GM18519 (cell line): ENCODE results near the gene CAPRIN2.

Source experiments
- ATAC-seq: cut with Tn5 transposase; IDR thresholded peaks from one replicate; pipeline ENCODE4 v1.9.1; 2021; ENCODE audit warnings: mild to moderate bottlenecking, moderate library complexity; ENCODE audit not compliant: unreplicated experiment, low FRiP score

Gene CAPRIN2

GRCh38 chr12:30754750-30755394 is at the start of gene CAPRIN2:
TSS of gene CAPRIN2 (minus strand) at chr12:30754951. CDS start at chr12:30753520, 1,431 bp downstream.
- ATAC-seq = peak; percentile 90

DNA sequence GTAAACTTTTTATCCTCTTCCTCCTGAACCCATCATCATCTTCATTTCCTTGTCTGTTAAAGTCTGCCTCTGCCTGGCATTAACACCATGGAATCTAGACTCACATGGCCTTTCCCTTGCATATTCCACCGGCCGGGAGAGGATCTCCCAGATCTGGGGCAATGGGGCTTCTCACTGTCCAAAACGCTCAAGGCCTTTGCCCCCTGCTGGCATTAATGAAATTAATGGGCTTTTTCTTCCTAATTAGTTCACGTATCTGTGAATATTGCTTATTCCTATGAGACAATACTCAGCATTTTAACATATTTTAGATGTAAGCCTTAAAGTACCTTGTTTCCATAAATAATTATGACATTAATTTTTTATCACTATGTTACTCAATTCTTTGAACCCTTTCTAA is 42.9 kb upstream of the CAPRIN2 start:
- ATAC-seq = no peak

DNA sequence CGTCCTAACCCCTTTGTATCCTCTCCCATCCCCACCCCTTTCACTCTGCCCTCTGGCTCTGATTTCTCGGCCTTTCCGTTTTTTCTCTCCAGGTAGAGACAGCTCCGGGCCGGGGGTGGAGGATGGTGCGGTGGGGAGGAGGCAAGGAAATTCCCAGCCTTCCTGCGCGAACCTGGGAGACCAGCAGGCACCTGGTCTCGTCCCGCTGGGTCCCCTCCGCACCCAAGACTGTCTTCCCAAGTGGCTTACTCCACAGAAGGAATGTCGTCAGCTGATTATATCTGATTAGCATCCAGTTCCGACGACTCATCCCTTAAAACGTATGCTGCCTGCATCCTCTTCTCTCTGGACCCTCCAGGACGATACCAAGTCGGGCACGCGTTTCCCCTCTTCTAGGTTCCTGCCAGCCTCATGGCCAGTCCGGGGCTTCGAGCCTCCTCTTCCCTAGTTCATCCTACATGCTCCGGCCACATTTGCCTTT is 42.2 kb upstream of the CAPRIN2 start:
- ATAC-seq = no peak

DNA sequence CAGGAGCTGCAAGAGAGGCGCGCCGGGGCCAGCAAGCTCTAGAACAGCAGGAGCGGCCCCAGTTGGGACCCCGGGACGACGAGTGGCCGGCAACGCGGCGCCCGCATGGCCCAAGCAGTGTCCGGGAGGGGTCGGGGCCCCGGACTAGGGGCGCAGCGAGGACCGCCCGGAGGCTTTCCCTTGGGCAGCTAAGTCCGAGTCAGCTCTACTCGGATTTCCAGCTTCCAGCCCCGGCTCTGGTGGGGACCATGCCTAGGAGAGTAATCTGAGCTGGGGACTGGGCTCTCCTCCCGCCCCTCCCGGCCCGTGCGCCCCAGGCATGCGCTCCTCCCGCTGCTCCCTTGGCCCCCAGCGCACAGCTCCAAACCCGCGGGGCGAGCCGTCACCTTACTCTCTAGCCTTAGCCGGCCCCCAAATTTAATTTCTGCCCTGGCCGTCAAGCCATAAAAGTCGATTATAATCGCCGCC is 41.6 kb upstream of the CAPRIN2 start:
- ATAC-seq = no peak

DNA sequence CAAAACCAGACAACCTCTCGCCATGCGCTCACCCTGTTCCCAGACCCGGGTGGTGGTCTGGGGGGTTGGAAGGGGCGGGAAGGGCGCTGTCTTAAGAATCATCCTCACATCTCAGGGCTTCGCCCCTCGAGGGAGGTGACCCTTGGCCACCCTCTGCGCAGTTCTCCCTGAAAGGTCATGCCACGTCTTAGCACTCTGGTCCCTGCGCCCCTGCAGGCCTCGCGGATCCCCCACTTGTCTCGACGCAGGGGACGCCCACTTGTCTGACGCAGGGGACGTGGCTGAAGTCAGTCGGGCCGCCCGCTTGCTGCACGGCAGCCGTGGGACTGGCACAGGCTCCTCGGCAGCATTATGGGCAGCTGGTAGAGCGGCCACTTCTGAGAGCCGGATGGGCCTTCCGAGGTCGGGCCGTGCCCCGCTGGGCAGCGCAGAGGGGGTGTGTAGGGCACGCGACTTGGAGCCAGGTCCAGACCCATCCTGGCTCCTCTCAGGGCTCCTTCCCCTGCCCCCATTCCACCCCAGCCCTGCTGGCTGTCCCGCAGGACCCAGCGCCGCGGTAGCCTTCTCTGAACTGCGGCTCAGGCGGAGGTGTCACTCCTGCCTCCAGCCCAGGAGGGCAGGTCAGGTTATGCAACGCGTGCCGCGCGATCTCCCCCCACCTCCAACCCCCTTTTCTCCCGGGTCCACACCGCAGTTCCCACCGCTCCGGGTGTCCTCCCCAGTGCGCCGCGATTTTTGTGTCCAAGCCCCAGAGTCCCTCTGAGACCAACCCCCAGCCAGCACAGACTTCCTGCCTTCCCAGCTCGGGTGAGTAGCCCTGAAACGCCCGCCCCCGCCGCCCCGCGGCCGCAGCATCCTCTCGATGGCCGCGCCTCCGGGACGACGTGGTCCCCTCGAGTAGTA is 40.9 kb upstream of the CAPRIN2 start:
- ATAC-seq = peak; percentile 70

- ATAC-seq = no peak
Observed at GRCh38 chr12:30794591-30795409, 40.0 kb upstream of the CAPRIN2 start.

DNA sequence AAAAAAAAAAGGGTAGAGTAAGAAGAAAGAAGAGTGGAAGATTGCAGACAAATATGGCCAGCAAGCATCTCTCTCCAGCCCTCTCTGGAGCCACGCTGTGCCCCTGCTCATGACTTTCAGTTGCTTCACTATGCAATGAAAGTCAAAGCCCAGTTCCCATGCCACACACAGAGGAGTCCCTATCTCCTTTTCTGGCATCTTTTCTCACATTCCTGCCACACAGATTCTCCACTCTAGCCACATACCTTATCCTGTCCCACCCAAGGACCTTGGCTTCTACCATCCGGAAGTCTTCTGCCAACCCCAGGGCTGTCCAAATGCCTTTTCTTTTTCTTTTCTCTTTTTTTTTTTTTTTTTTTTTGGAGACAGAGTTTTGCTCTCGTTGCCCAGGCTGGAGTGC is 39.3 kb upstream of the CAPRIN2 start:
- no peak for ATAC-seq

DNA sequence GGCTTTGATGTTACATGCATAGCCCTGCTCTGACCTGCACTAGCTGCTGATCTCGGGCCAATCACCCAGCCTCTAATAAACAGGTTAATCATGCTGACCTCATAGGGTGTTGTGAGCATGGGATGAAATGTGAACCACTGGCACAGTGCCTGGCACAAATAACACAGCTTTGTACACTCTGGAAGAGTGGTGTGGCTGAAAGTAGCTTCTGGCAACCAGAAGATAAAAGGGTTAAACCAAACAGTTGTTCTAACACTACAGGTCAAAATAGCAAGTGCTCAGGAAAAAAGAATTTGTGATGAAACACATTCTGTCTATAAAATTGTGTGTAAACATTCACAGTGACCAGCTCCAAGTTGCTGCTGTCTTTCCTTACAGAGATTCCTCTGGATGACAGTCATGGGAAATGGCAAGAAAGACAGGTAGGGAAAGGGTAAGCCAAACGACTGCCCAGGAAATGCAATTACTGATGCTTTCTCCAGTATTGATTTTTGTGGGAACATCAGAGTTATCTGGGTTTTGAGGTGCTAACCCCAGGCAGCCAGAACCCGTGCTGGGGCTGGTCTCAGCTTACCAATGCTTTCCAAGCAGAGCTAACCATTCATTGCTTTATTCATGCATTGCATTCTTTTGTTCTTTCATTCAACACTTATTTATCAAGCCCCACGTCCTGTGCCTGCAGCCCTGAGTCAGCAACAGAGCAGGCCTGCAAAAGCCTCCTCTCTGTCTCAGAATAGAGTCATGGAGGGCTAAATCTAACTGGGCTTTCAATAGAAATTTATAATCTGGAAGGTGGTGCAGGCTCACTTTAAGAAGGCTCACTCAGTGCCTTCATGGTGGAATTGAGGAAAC is 38.1 kb upstream of the CAPRIN2 start:
- ATAC-seq = no peak

- ATAC-seq = no peak
Observed at GRCh38 chr12:30792085-30792484, 37.3 kb upstream of the CAPRIN2 start.

DNA sequence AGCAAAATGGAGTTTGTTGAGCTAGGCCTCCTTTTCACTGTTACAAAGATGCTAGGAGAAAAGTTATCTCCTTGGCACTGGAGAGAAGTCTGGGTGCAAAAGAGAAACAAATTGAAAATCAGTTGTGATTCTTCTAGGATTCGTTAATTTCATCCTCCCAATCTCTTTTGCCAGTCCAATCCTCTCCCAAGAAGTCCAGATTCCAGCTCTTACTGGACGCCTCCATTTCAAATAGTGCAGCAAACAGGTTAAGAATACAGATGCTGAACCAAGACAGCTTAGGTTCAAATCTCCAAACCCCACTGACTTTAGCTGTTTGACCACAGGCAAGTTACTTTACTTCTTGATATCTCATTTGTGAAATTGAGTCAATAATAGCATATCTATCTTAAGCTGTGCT is 34.0 kb upstream of the CAPRIN2 start:
- ATAC-seq = no peak

GRCh38 chr12:30785630-30786029 is 30.9 kb upstream of the CAPRIN2 start:
- ATAC-seq = no peak

GRCh38 chr12:30784508-30784907 is 29.8 kb upstream of the CAPRIN2 start:
- ATAC-seq = no peak

DNA sequence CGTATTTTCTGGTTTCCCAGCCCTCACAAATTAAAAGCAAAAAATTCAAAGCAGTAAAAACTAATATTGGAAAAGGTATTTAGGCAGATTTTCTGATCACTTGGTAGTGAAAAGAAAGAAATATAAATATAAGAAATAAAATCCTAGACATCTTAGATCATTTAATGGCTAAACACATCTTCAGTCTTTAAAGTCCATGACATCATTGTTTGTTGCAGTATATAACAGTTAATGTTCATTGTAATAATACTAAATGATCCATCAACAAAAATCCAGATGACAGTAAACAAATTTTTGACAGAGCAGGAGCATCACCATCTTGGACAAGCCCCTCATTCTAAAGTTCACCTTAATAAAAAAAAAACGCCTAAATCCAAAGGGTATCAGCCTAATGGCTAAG is 29.2 kb upstream of the CAPRIN2 start:
- ATAC-seq = no peak

- no peak for ATAC-seq
Observed at GRCh38 chr12:30782316-30783173, 27.8 kb upstream of the CAPRIN2 start.

DNA sequence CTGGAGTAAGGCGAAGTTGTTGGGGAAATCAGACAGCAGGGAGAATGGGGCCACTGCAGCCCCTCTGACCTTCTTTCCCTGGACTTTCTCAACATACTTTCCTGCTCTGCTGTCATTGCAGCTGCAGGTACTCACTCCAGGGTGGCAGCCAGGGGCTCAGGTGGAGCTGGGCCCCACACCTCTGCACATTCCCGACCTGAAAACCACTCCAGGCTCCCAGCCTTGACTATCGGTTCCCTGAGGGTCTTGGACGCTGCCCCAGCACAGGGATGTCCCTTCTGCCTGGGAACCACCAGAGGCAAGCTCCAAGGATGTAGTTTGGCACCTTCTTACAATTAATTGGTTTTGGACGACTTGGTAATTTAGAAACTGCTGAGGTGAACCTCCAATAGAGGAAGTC is 24.8 kb upstream of the CAPRIN2 start:
- ATAC-seq = no peak

DNA sequence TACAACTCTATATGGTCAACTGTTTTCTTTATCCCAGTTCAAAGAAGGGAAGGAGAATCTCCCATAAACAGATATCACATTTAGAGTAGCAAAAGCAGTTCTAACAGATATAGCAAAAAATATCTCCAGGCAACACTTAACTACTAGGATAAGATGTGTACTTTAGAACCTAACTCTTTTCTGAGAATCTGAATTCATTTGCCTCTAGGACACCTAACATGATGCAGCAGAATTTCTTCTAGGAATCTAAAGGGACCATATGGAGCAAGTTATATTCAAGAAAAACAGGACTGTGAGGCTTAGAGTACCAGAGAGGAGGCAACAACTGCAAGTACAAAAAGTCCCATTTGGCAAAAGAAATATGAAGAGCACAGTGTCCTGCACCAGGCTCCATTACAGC is 24.4 kb upstream of the CAPRIN2 start:
- no peak for ATAC-seq

GRCh38 chr12:30774599-30774998 is 19.8 kb upstream of the CAPRIN2 start:
- no peak for ATAC-seq

GRCh38 chr12:30769802-30770201 is 15.1 kb upstream of the CAPRIN2 start:
- no peak for ATAC-seq

GRCh38 chr12:30764251-30764650 is 9.5 kb upstream of the CAPRIN2 start:
- ATAC-seq = no peak
